Central memory CD8-positive, alpha-beta T cell (primary cell): ENCODE measurements around the gene CCT7.

Experiments
- ATAC-seq: fragments of 150-1000 bp; cut with Tn5 transposase; replicated peaks from 2 replicates; pipeline ENCODE4 v1.10.0; 2022; ENCODE audit warnings: mild to moderate bottlenecking, moderate FRiP score, moderate number of reproducible peaks; ENCODE audit not compliant: poor library complexity, severe bottlenecking; ENCODE audit errors: extremely low read depth
- DNase-seq, 2 donors: peaks; one replicate each; pipeline ENCODE4 v3.0.0; 2021; ENCODE audit warnings: low spot score in 2 of 2
- H3K27ac Mint-ChIP-seq: one replicate; pipeline ENCODE4 v1.8.0; 2022; ENCODE audit warnings: low read depth, mild to moderate bottlenecking, moderate library complexity, mixed read lengths
- H3K27me3 Mint-ChIP-seq: one replicate; pipeline ENCODE4 v1.8.0; 2022; ENCODE audit warnings: mixed read lengths
- H3K36me3 Mint-ChIP-seq: one replicate; pipeline ENCODE4 v1.8.0; 2022; ENCODE audit warnings: mild to moderate bottlenecking, moderate library complexity, mixed read lengths; ENCODE audit not compliant: insufficient read depth
- H3K4me1 Mint-ChIP-seq: one replicate; pipeline ENCODE4 v1.8.0; 2022; ENCODE audit warnings: mixed read lengths
- H3K4me3 Mint-ChIP-seq: one replicate; pipeline ENCODE4 v1.8.0; 2022; ENCODE audit warnings: mild to moderate bottlenecking, moderate library complexity, mixed read lengths
- H3K9me3 Mint-ChIP-seq: one replicate; pipeline ENCODE4 v1.8.0; 2022; ENCODE audit warnings: mixed read lengths

CCT7 gene

GRCh38 chr2:73301636-73302035 lies 67.5 kb downstream of the CCT7 start:
- Mint-ChIP-seq H3K27ac (no peak overlapping the region), H3K27me3 (peaks cover 67% of the 10 kb centered on the region), H3K9me3 (no peaks in the 10 kb centered on the region), H3K4me3 (no peak overlapping the region), H3K4me1 (no peaks in the 10 kb centered on the region), H3K36me3 (no peaks in the 10 kb centered on the region)
- no peak for DNase-seq
- no peak for ATAC-seq
